K562 (cell line): ENCODE results near the gene UCHL1. TPM values are rescaled to one million over a fixed set of nuclear protein-coding genes. Genes with fewer than 3 reads are reported as not detected.

Source experiments
- ATAC-seq: fragments of 200-7000 bp; cut with Tn5 transposase; 3 replicates; pipeline ENCODE4 v1.9.1; 2020; ENCODE audit warnings: moderate library complexity
- BruUV-seq: library from RNA; stranded (reverse); fragments of 400-500 nt; replicated peaks from 2 replicates; lab custom pipeline; 2021; lab: Mats Ljungman, UMichigan
- CTCF ChIA-PET: fragments of 300-600 bp; formaldehyde crosslinking; extraction: SDS; loops from one replicate; lab custom pipeline; 2021; ENCODE audit warnings: low intra/inter-chr PET ratio; lab: Yijun Ruan, JAX
- POLR2A ChIA-PET: fragments of 300-600, 350-650 bp; sonication (Branson Sonifier 250); formaldehyde crosslinking; extraction: SDS; loops from one replicate; lab custom pipeline; 2021; ENCODE audit warnings: antibody characterized with exemption, inconsistent platforms; lab: Yijun Ruan, JAX
- DNase-seq, 4 experiments: peaks; one replicate each; pipeline versions ENCODE4 v3.0.0 to v3.0.0-alpha.2; 2011 to 2018; ENCODE audit warnings: low spot score in 3 of 4, mixed read lengths in 3 of 4; ENCODE audit errors: extremely low read depth in 1 of 4
- FAIRE-seq: peaks from 2 replicates; lab custom pipeline; 2011; peaks lifted over from hg19 to GRCh38; lab: Jason Lieb, UNC
- H2AFZ ChIP-seq: 2 replicates; pipeline ENCODE4 v1.6.0; 2011; ENCODE audit warnings: low read depth, low read length, control low read depth, inconsistent platforms
- H3K27ac ChIP-seq: fragments of 200-600 bp; 3 replicates; pipeline ENCODE4 v1.8.0; 2011; ENCODE audit warnings: low read depth, mild to moderate bottlenecking, control low read depth, inconsistent platforms, low read length, moderate library complexity, mixed read lengths; ENCODE audit errors: extremely low read depth
- H3K27me3 ChIP-seq, 2 experiments: fragments of 300-600 bp in 1 of 2; 2 replicates in 1 of 2; 3 replicates in 1 of 2; pipeline versions ENCODE4 v1.6.0 to v1.8.0; 2011; ENCODE audit warnings: inconsistent platforms in 2 of 2, low read length in 2 of 2, mild to moderate bottlenecking in 1 of 2, mixed read lengths in 1 of 2, moderate library complexity in 1 of 2; ENCODE audit not compliant: control insufficient read depth in 2 of 2, insufficient read depth in 2 of 2
- H3K36me3 ChIP-seq: fragments of 300-600 bp; 3 replicates; pipeline ENCODE4 v1.8.0; 2011; ENCODE audit warnings: mild to moderate bottlenecking, low read length, inconsistent platforms; ENCODE audit not compliant: control insufficient read depth, insufficient read depth
- H3K4me1 ChIP-seq, 2 experiments: fragments of 200-600 bp in 1 of 2; replicated peaks in 1 of 2; 2 replicates in 1 of 2; 3 replicates in 1 of 2; pipeline versions ENCODE4 v1.5.1 to v1.8.0; 2011; ENCODE audit warnings: inconsistent platforms in 2 of 2, low read length in 2 of 2, mild to moderate bottlenecking in 1 of 2, mixed read lengths in 1 of 2, moderate library complexity in 1 of 2; ENCODE audit not compliant: control insufficient read depth in 2 of 2, insufficient read depth in 2 of 2
- H3K4me2 ChIP-seq: 2 replicates; pipeline ENCODE4 v1.6.1; 2011; ENCODE audit warnings: low read length, control low read depth, inconsistent platforms, mixed read lengths; ENCODE audit not compliant: insufficient read depth
- H3K4me3 ChIP-seq: fragments of 200-600 bp; sonication (generic), shearing (Covaris generic); 2 replicates; pipeline ENCODE4 v1.5.1; 2016; ENCODE audit warnings: control low read depth, inconsistent platforms
- H3K79me2 ChIP-seq: fragments of 200-600 bp; 3 replicates; pipeline ENCODE4 v1.8.0; 2011; ENCODE audit warnings: low read length, inconsistent platforms; ENCODE audit not compliant: control insufficient read depth, insufficient read depth
- H3K9ac ChIP-seq, 2 experiments: 2 replicates each; pipeline versions ENCODE4 v1.6.0 to v1.6.1; 2011; ENCODE audit warnings: low read depth in 2 of 2, low read length in 2 of 2, control low read depth in 1 of 2, inconsistent platforms in 1 of 2, mild to moderate bottlenecking in 1 of 2, mixed read lengths in 1 of 2; ENCODE audit not compliant: insufficient read depth in 1 of 2
- H3K9me1 ChIP-seq: one replicate; pipeline ENCODE4 v1.6.0; 2011; ENCODE audit warnings: inconsistent platforms, mild to moderate bottlenecking, low read length, moderate library complexity; ENCODE audit not compliant: control insufficient read depth, insufficient read depth
- H3K9me3 ChIP-seq: replicated peaks from 2 replicates; pipeline ENCODE4 v1.5.1; 2011; ENCODE audit warnings: low read depth, low read length, inconsistent platforms; ENCODE audit not compliant: control insufficient read depth, insufficient read depth
- H4K20me1 ChIP-seq: replicated peaks from 2 replicates; pipeline ENCODE4 v1.6.1; 2011; ENCODE audit warnings: low read length, inconsistent platforms, mixed read lengths; ENCODE audit not compliant: control insufficient read depth, insufficient read depth
- ATF3 ChIP-seq, 2 experiments: fragments of 450-650 bp in 1 of 2; sonication (generic) in 1 of 2; formaldehyde crosslinking in 1 of 2; IDR thresholded peaks in 1 of 2; conservative IDR thresholded peaks in 1 of 2; 2 replicates each; pipeline versions ENCODE4 v1.6.1 to v1.8.1; 2016 to 2023; ENCODE audit warnings: mild to moderate bottlenecking in 2 of 2, moderate library complexity in 2 of 2, inconsistent platforms in 1 of 2, missing genetic modification reagents in 1 of 2
- ERF ChIP-seq: fragments of 450-650 bp; formaldehyde crosslinking; IDR thresholded peaks from 2 replicates; pipeline ENCODE4 v1.4.0; 2020; ENCODE audit warnings: mild to moderate bottlenecking, mixed read lengths
- ETS2 ChIP-seq: IDR thresholded peaks from 2 replicates; pipeline ENCODE4 v1.6.1; 2016; ENCODE audit warnings: borderline replicate concordance, missing genetic modification characterization, mild to moderate bottlenecking, moderate library complexity, missing compliant biosample characterization; ENCODE audit not compliant: poor library complexity, severe bottlenecking
- HMGN3 ChIP-seq: IDR thresholded peaks from 2 replicates; pipeline ENCODE4 v1.6.1; 2011; ENCODE audit warnings: borderline replicate concordance, low read depth, mild to moderate bottlenecking, mixed read lengths, low read length; ENCODE audit not compliant: insufficient read length; ENCODE audit errors: extremely low read depth
- JUND ChIP-seq, 2 experiments: IDR thresholded peaks; 2 replicates in 1 of 2; 3 replicates in 1 of 2; pipeline ENCODE4 v1.6.1; 2011; ENCODE audit warnings: borderline replicate concordance in 2 of 2, low read depth in 2 of 2, low read length in 2 of 2, improper control_type of control experiment in 1 of 2, missing biosample characterization in 1 of 2, missing genetic modification characterization in 1 of 2, missing genetic modification reagents in 1 of 2
- MAFK ChIP-seq: IDR thresholded peaks from 2 replicates; pipeline ENCODE4 v1.6.1; 2011; ENCODE audit warnings: low read length, improper control_type of control experiment
- NFE2L1 ChIP-seq: fragments of 450-650 bp; IDR thresholded peaks from 2 replicates; pipeline ENCODE4 v1.6.1; 2016; ENCODE audit warnings: missing genetic modification characterization, low read depth, mild to moderate bottlenecking, missing compliant biosample characterization, moderate library complexity, borderline replicate concordance
- PTTG1 ChIP-seq: fragments of 450-650 bp; IDR thresholded peaks from 2 replicates; pipeline ENCODE4 v1.6.1; 2016; ENCODE audit warnings: low read depth, mild to moderate bottlenecking, missing genetic modification characterization, missing compliant biosample characterization
- RBM25 ChIP-seq: fragments of 200-400 bp; formaldehyde crosslinking; IDR thresholded peaks from 2 replicates; pipeline ENCODE4 v1.6.1; 2018; ENCODE audit warnings: low read length, low read depth, moderate library complexity; ENCODE audit not compliant: severe bottlenecking
- SUPT5H ChIP-seq: fragments of 450-650 bp; IDR thresholded peaks from 2 replicates; pipeline ENCODE4 v1.6.1; 2016
- TAF15 ChIP-seq: fragments of 200-400 bp; formaldehyde crosslinking; IDR thresholded peaks from 2 replicates; pipeline ENCODE4 v1.6.1; 2017; ENCODE audit warnings: mild to moderate bottlenecking, low read depth, low read length, moderate library complexity
- ZNF146 ChIP-seq: IDR thresholded peaks from one replicate; pipeline ENCODE4 v1.6.1; 2018; ENCODE audit warnings: missing compliant biosample characterization; ENCODE audit not compliant: unreplicated experiment
- ZNF41 ChIP-seq: fragments of 250-450 bp; sonication (Bioruptor Pico); conservative IDR thresholded peaks from 2 replicates; pipeline ENCODE4 v1.4.0; 2020; ENCODE audit warnings: mild to moderate bottlenecking
- ZNF76 ChIP-seq: fragments of 250-450 bp; sonication (Bioruptor Pico); IDR thresholded peaks from 2 replicates; pipeline ENCODE4 v1.4.0; 2020; ENCODE audit warnings: mild to moderate bottlenecking, moderate library complexity, borderline replicate concordance
- WGBS: fragments of 100-300 bp; shearing (Covaris generic); methylation state at CpG from one replicate; pipeline ENCODE4 v1.1.6; 2016; ENCODE audit warnings: low coverage, mixed read lengths; ENCODE audit not compliant: insufficient coverage; ENCODE audit errors: missing lambda C conversion rate; 5-methylcytosine and 5-hydroxymethylcytosine counted together
- in situ Hi-C: fragments of 300-500 bp; cut with MboI; formaldehyde crosslinking; loops from 4 replicates; pipeline ENCODE4 v1.15.0; 2018; ENCODE audit warnings: inconsistent platforms, mixed read lengths
- intact Hi-C: fragments of 100-400 bp; cut with micrococcal nuclease; formaldehyde crosslinking; loops from 2 replicates; pipeline ENCODE4 v1.14.2; 2022
- polyA plus RNA-seq, 8 experiments: library from polyadenylated mRNA; depleted of rRNA in 4 of 8; stranded (reverse) in 5 of 8; unstranded in 3 of 8; fragments of >200 nt; fragmentation: Nextera tagmentation in 2 of 8; fragmentation: Illumina TruSeq in 1 of 8; extraction: Ambion mirVana in 2 of 8; extraction: Trizol in 1 of 8; gene quantifications; 2 replicates each; pipeline versions ENCODE4 v1.2.1 to v1.2.3, GENCODE V29; 2011 to 2014; ENCODE audit warnings: inconsistent platforms in 1 of 8, missing spikeins in 1 of 8
- total RNA-seq, 7 experiments: library from RNA; depleted of rRNA in 6 of 7; stranded (reverse); fragments of >200 nt in 6 of 7; fragmentation: Illumina TruSeq in 2 of 7; extraction: Trizol in 2 of 7; gene quantifications; 2 replicates each; pipeline versions ENCODE4 v1.2.1 to v1.2.3, GENCODE V29; 2011 to 2021; ENCODE audit warnings: low replicate concordance in 1 of 7
- TF ChIP-seq, protein P1 (sequence below): sonication (generic); formaldehyde crosslinking; IDR thresholded peaks from 2 replicates; pipeline ENCODE4 v1.8.0; 2022; ENCODE audit warnings: mild to moderate bottlenecking, missing genetic modification reagents, borderline replicate concordance

Gene UCHL1
- total and polyA plus RNA-seq, 9 of the 15 experiments (the other 6 are each of a cell fraction or from before 2014, with no cell fraction given): 0.42 TPM; not detected in 8

- Histone ChIP-seq H3K79me2 (no peaks in the 10 kb centered on the region), H4K20me1 (no peaks in the 10 kb centered on the region), H3K9ac (no peak overlapping the region), H3K36me3 (no peaks in the 10 kb centered on the region), H3K27ac (no peak overlapping the region), H2AFZ (no peak overlapping the region), H3K9me3 (no peaks in the 10 kb centered on the region), H3K27me3 (no peaks in the 10 kb centered on the region), H3K9me1 (no peaks in the 10 kb centered on the region), H3K4me3 (no peak overlapping the region), H3K4me2 (no peak overlapping the region), H3K4me1 (peaks cover 0 to 3% of the 10 kb centered on the region in 2 experiments; a peak in 2 of 5 replicates)
- ChIA-PET POLR2A (no interaction called here), CTCF (no interaction called here)
- in situ Hi-C loops: loop anchor here (10.0 kb wide), 1 partner anchor 245 kb away; no protein-coding TSS in a partner anchor
- ATAC-seq (no peak), DNase-seq (no peak), FAIRE-seq (no peak)
- intact Hi-C loops: no loop called here
- 0% methylated on average over 3 of the region's 3 CpGs for WGBS
- BruUV-seq: no TSS peak
- TF ChIP-seq HMGN3: no peak
- TF ChIP-seq ERF (CRISPR knock-in tag): no peak
- TF ChIP-seq TAF15: no peak
- TF ChIP-seq, protein P1, sequence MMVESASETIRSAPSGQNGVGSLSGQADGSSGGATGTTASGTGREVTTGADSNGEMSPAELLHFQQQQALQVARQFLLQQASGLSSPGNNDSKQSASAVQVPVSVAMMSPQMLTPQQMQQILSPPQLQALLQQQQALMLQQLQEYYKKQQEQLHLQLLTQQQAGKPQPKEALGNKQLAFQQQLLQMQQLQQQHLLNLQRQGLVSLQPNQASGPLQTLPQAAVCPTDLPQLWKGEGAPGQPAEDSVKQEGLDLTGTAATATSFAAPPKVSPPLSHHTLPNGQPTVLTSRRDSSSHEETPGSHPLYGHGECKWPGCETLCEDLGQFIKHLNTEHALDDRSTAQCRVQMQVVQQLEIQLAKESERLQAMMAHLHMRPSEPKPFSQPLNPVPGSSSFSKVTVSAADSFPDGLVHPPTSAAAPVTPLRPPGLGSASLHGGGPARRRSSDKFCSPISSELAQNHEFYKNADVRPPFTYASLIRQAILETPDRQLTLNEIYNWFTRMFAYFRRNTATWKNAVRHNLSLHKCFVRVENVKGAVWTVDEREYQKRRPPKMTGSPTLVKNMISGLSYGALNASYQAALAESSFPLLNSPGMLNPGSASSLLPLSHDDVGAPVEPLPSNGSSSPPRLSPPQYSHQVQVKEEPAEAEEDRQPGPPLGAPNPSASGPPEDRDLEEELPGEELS (CRISPR knock-in tag): no peak
- no peak for TF ChIP-seq ZNF76 (CRISPR knock-in tag)
- TF ChIP-seq JUND (IDR thresholded peaks at IDR 0.05; ENCODE audit: borderline replicate concordance, low read depth, low read length): no peak
- peak; percentile 31; the same call in 1 of the 3 replicates for TF ChIP-seq JUND (tag; IDR thresholded peaks at IDR 0.05; ENCODE audit: borderline replicate concordance, low read depth, low read length)
- no peak for TF ChIP-seq ETS2
- no peak for TF ChIP-seq SUPT5H
- no peak for TF ChIP-seq MAFK
- TF ChIP-seq RBM25: no peak
- no peak for TF ChIP-seq PTTG1 (tag)
- TF ChIP-seq ATF3 (IDR thresholded peaks at IDR 0.05): peak; percentile 49
- no peak for TF ChIP-seq ATF3 (CRISPR knock-in tag; conservative IDR thresholded peaks at IDR 0.05)
- no peak for TF ChIP-seq ZNF146 (CRISPR knock-in tag)
- no peak for TF ChIP-seq NFE2L1
- TF ChIP-seq ZNF41 (CRISPR knock-in tag): no peak
Measured at GRCh38 chr4:41219421-41219950, 37.2 kb upstream of the UCHL1 start.
